ENCODE data around the gene TGFB2. TPM values are rescaled to one million over a fixed set of nuclear protein-coding genes. Genes with fewer than 3 reads are reported as not detected.

The TGFB2 gene
- total RNA-seq, 4 donors from 2014 or later = 0.56 to 2.3 (median 0.86) TPM

DNA sequence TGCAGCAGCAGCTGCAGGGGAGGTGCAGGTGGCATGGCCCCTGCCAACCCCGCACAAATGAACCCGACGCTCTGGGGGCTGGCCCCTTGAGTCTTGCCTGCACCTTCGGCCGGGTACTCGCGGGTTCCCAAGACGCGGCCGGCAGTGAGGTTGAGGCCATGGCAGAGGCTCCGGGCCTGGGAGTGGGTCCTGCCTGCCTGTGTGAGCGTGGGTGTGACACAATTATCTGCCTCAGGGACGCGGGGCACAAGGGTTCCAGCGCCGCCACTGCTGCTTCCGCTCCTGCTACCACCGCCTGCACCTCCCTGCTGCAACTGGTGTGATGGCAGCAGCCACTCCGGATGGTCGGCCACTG lies 20.9 kb upstream of the TGFB2 start:
- no peaks in the 10 kb centered on the region for H3K9me3 ChIP-seq
- H3K36me3 ChIP-seq = peaks cover 0 to 22% of the 10 kb centered on the region in 2 donors
- in situ Hi-C loops (cut with MboI; ENCODE audit: low sequenced_read_pairs in 4 of 4) = loop anchor here in 1 of 4 donors (10.0 kb wide), 1 partner anchor 1491 kb away; no protein-coding TSS in a partner anchor
- DNase-seq = no peak
- H3K4me3 ChIP-seq = no peak overlapping the region
- intact Hi-C loops (cut with DNase I; ENCODE audit: low total_unique reads) = no loop called here
- TF ChIP-seq POLR2A (IDR thresholded peaks at IDR 0.05) = no peak
- TF ChIP-seq, protein P1, sequence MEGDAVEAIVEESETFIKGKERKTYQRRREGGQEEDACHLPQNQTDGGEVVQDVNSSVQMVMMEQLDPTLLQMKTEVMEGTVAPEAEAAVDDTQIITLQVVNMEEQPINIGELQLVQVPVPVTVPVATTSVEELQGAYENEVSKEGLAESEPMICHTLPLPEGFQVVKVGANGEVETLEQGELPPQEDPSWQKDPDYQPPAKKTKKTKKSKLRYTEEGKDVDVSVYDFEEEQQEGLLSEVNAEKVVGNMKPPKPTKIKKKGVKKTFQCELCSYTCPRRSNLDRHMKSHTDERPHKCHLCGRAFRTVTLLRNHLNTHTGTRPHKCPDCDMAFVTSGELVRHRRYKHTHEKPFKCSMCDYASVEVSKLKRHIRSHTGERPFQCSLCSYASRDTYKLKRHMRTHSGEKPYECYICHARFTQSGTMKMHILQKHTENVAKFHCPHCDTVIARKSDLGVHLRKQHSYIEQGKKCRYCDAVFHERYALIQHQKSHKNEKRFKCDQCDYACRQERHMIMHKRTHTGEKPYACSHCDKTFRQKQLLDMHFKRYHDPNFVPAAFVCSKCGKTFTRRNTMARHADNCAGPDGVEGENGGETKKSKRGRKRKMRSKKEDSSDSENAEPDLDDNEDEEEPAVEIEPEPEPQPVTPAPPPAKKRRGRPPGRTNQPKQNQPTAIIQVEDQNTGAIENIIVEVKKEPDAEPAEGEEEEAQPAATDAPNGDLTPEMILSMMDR (IDR thresholded peaks at IDR 0.05 in 4 of 5, conservative IDR thresholded peaks at IDR 0.05 in 1 of 5) = no peak
- no peaks in the 10 kb centered on the region for H3K4me1 ChIP-seq
- ATAC-seq = no peak
- no peak overlapping the region for H3K27ac ChIP-seq
- no peaks in the 10 kb centered on the region for H3K27me3 ChIP-seq

DNA sequence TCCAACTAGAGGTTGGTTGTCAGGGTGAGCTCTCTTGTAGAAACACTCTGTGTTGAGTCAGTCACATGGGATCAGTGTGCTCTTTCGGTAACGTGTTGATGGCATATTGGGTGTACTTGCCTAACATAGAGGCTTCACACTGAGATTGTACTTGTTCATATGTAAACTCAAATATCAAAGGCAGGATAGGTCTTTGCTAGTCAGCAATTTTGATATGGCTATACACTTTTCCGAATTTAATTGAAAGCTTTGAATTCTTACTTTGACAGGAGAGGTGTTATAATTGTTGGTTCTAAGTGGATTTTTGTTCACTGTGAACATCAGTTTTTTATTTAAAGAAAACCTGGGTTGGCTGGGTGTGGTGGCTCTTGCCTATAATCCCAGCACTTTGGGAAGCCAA lies 16.4 kb upstream of the TGFB2 start:
- no peak for TF ChIP-seq POLR2A (IDR thresholded peaks at IDR 0.05)
- ATAC-seq (no peak), DNase-seq (no peak)
- Histone ChIP-seq H3K27me3 (no peaks in the 10 kb centered on the region), H3K9me3 (no peaks in the 10 kb centered on the region), H3K27ac (no peak overlapping the region), H3K4me3 (no peak overlapping the region), H3K36me3 (peaks cover 0 to 3% of the 10 kb centered on the region in 2 donors), H3K4me1 (no peaks in the 10 kb centered on the region)
- intact Hi-C loops (cut with DNase I; ENCODE audit: low total_unique reads) (no loop called here), in situ Hi-C loops (cut with MboI; ENCODE audit: low sequenced_read_pairs in 4 of 4) (loop anchor here (10.0 to 25.0 kb wide), 3 partner anchors 1084 to 1486 kb away; no protein-coding TSS in a partner anchor)

DNA sequence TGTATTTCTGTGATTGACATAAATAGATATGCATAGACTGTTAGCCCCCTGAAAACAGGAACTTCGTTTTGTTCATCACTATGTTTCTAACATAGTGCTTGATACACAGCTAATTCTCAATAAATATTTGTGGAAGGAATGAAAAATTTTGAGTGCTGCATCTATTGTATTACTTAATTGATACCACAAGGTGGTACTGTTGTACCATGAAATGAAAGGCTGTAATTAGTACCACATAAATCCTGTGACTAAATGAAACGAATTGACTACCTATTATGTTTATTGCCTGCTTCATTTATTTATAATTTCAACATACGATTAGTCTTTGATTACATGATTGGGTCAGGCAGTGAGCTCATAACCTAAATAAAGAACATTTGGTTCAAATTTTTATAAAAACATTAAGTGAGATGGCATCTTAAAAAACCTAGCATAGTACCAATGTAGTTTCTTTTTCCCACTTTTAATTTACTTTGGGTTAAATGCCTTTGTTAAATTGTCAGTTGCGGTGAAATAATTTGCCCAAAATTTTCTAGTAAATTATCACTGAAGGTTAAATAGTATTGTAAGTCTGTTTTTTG lies 15.0 kb upstream of the TGFB2 start:
- intact Hi-C loops (cut with DNase I; ENCODE audit: low total_unique reads) (loop anchor here (10.0 kb wide), 2 partner anchors 1085 to 1335 kb away; no protein-coding TSS in a partner anchor), in situ Hi-C loops (cut with MboI; ENCODE audit: low sequenced_read_pairs in 4 of 4) (loop anchor here (10.0 to 25.0 kb wide), 6 partner anchors 185 to 1332 kb away; no protein-coding TSS in a partner anchor)
- Histone ChIP-seq H3K4me3 (no peak overlapping the region), H3K9me3 (no peaks in the 10 kb centered on the region), H3K27me3 (no peaks in the 10 kb centered on the region), H3K4me1 (peaks cover 0 to 3% of the 10 kb centered on the region in 2 donors), H3K36me3 (no peaks in the 10 kb centered on the region), H3K27ac (no peak overlapping the region)
- TF ChIP-seq, protein P1 (IDR thresholded peaks at IDR 0.05 in 4 of 5, conservative IDR thresholded peaks at IDR 0.05 in 1 of 5) = peak; percentile 65 to 77 (median 68)
- no peak for TF ChIP-seq POLR2A (IDR thresholded peaks at IDR 0.05)
- ATAC-seq (no peak), DNase-seq (no peak)

DNA sequence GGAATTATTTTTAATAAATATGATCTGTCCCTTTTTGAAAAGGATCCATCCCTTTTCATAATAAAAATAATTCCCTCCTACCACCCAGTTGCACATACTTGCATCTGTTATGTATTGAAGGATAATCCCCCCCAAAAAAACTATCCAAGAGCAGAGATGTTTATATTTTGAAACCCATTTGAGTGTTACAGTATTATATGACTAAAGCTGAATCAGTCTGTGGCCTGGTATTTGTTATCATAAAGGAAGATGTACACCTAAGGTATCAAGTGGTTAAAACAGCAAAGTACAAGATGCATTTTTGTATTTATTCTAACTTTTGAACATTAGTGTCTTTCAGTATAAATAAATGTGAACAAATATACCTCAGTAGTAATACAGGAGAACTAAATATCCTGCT lies 12.7 kb upstream of the TGFB2 start:
- no peak for DNase-seq
- intact Hi-C loops (cut with DNase I; ENCODE audit: low total_unique reads) (loop anchor here (10.0 kb wide), 2 partner anchors 1082 to 1332 kb away; no protein-coding TSS in a partner anchor), in situ Hi-C loops (cut with MboI; ENCODE audit: low sequenced_read_pairs in 4 of 4) (loop anchor here (10.0 to 25.0 kb wide), 6 partner anchors 182 to 1330 kb away; no protein-coding TSS in a partner anchor)
- TF ChIP-seq, protein P1 (IDR thresholded peaks at IDR 0.05 in 4 of 5, conservative IDR thresholded peaks at IDR 0.05 in 1 of 5) = no peak
- TF ChIP-seq POLR2A (IDR thresholded peaks at IDR 0.05) = no peak
- Histone ChIP-seq H3K4me3 (no peak overlapping the region), H3K9me3 (no peaks in the 10 kb centered on the region), H3K36me3 (no peaks in the 10 kb centered on the region), H3K4me1 (peaks cover 0 to 3% of the 10 kb centered on the region in 2 donors), H3K27ac (no peak overlapping the region), H3K27me3 (no peaks in the 10 kb centered on the region)
- no peak for ATAC-seq

DNA sequence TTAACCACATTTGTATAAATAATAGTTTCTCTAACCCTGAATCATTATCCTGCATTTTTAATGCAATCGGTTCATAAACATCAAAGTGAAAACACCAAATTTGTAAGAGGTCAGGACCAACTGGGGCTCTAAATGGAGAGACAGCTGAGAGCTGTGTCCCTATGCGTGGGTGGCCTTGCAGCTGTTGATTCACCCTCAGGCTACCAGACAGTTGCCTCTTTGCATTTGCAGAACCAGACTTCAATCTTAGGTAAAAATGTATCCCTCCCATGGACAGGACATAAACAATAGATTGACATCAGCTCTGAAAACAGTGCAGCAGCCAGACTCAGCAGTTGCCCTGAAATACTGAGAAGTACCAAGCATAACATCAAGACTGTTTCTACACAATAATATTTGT lies 8.8 kb upstream of the TGFB2 start:
- TF ChIP-seq POLR2A (IDR thresholded peaks at IDR 0.05) = no peak
- TF ChIP-seq, protein P1 (IDR thresholded peaks at IDR 0.05 in 4 of 5, conservative IDR thresholded peaks at IDR 0.05 in 1 of 5) = no peak
- DNase-seq (no peak), ATAC-seq (no peak)
- peaks cover 0 to 3% of the 10 kb centered on the region in 2 donors for H3K4me1 ChIP-seq
- H3K9me3 ChIP-seq = no peaks in the 10 kb centered on the region
- no peak overlapping the region for H3K27ac ChIP-seq
- intact Hi-C loops (cut with DNase I; ENCODE audit: low total_unique reads) (loop anchor here (5.0 to 10.0 kb wide), 3 partner anchors 1078 to 1328 kb away; no protein-coding TSS in a partner anchor), in situ Hi-C loops (cut with MboI; ENCODE audit: low sequenced_read_pairs in 4 of 4) (loop anchor here (5.0 to 25.0 kb wide), 7 partner anchors 178 to 1326 kb away; no protein-coding TSS in a partner anchor)
- no peak overlapping the region for H3K4me3 ChIP-seq
- no peaks in the 10 kb centered on the region for H3K36me3 ChIP-seq
- no peaks in the 10 kb centered on the region for H3K27me3 ChIP-seq
